GF-D8 (cell line): Measurements from ENCODE around the gene SLC25A53.

Experiments
- DNase-seq: peaks from one replicate; lab custom pipeline; 2025; lab: John Stamatoyannopoulos, UW

Gene SLC25A53

GRCh38 chrX:104156630-104157529 lies at the start of gene SLC25A53:
Gene SLC25A53 (minus strand): TSS chrX:104157009. CDS start chrX:104105257, 51,752 bp downstream.
- peak; percentile 53 for DNase-seq

- no peak for DNase-seq
These were observed 48.7 kb upstream of the SLC25A53 start for GRCh38 chrX:104205548-104205947.

GRCh38 chrX:104195489-104196084 lies 38.8 kb upstream of the SLC25A53 start:
- DNase-seq = no peak

- no peak for DNase-seq
These were observed 38.2 kb upstream of the SLC25A53 start for GRCh38 chrX:104195013-104195412.

- DNase-seq = no peak
These were observed 36.7 kb upstream of the SLC25A53 start for GRCh38 chrX:104193485-104193884.

GRCh38 chrX:104189837-104190236 lies 33.0 kb upstream of the SLC25A53 start:
- DNase-seq = no peak

- no peak for DNase-seq
These were observed 31.1 kb upstream of the SLC25A53 start for GRCh38 chrX:104187931-104188330.

- no peak for DNase-seq
These were observed 26.9 kb upstream of the SLC25A53 start for GRCh38 chrX:104183685-104184084.

- DNase-seq = no peak
These were observed 17.0 kb upstream of the SLC25A53 start for GRCh38 chrX:104173841-104174240.

GRCh38 chrX:104172788-104173187 lies 16.0 kb upstream of the SLC25A53 start:
- DNase-seq = no peak

- no peak for DNase-seq
These were observed 15.3 kb upstream of the SLC25A53 start for GRCh38 chrX:104172121-104172520.

- DNase-seq = no peak
These were observed 11.3 kb upstream of the SLC25A53 start for GRCh38 chrX:104168127-104168526.

- no peak for DNase-seq
These were observed 10.1 kb upstream of the SLC25A53 start for GRCh38 chrX:104166735-104167436.

GRCh38 chrX:104165894-104166734 lies 9.3 kb upstream of the SLC25A53 start, which contains the start of gene FAM199X:
Gene FAM199X (plus strand): TSS chrX:104166453. CDS start chrX:104166786, 333 bp downstream.
- peak; percentile 75 for DNase-seq

- DNase-seq = no peak
These were observed 5.8 kb downstream of the SLC25A53 start for GRCh38 chrX:104151037-104151436.

GRCh38 chrX:104141087-104141760 lies 15.6 kb downstream of the SLC25A53 start:
- no peak for DNase-seq

- no peak for DNase-seq
These were observed 19.3 kb downstream of the SLC25A53 start for GRCh38 chrX:104137496-104137895.

GRCh38 chrX:104136241-104137019 lies 20.4 kb downstream of the SLC25A53 start:
- DNase-seq = peak; percentile 43

GRCh38 chrX:104135677-104136076 lies 21.1 kb downstream of the SLC25A53 start:
- DNase-seq = no peak

GRCh38 chrX:104134583-104135261 lies 22.1 kb downstream of the SLC25A53 start:
- no peak for DNase-seq
